Lung (tissue), 12 donors: Measurements from ENCODE around the gene TKTL1. TPM values are rescaled to one million over a fixed set of nuclear protein-coding genes. Genes with fewer than 3 reads are reported as not detected.
A peak's percentile ranks its signal among the peaks of the same experiment; 100 is the strongest.

Experiments used
- ATAC-seq: fragments of 200-7000 bp; cut with Tn5 transposase; one replicate; pipeline ENCODE4 v1.9.1; 2020; ENCODE audit warnings: moderate number of reproducible peaks; ENCODE audit not compliant: insufficient read depth, low FRiP score
- DNase-seq, 3 donors: peaks; one replicate each; pipeline ENCODE4 v3.0.0-alpha.2; 2013 to 2017
- H3K27ac ChIP-seq, 2 donors: one replicate each; pipeline ENCODE4 v1.5.1; 2013; ENCODE audit warnings: mild to moderate bottlenecking in 2 of 2, moderate library complexity in 2 of 2, control low read depth in 1 of 2, inconsistent platforms in 1 of 2, low read depth in 1 of 2, low read length in 1 of 2
- H3K27me3 ChIP-seq, 3 donors: one replicate each; pipeline ENCODE4 v1.5.1; 2013; ENCODE audit warnings: low read length in 2 of 3; ENCODE audit not compliant: control insufficient read depth in 3 of 3, insufficient read depth in 3 of 3
- H3K36me3 ChIP-seq, 4 donors: one replicate each; pipeline ENCODE4 v1.5.1; 2013; ENCODE audit warnings: low read length in 4 of 4, mild to moderate bottlenecking in 1 of 4, moderate library complexity in 1 of 4; ENCODE audit not compliant: control insufficient read depth in 4 of 4, insufficient read depth in 4 of 4
- H3K4me1 ChIP-seq, 5 donors: one replicate each; pipeline ENCODE4 v1.5.1; 2013; ENCODE audit warnings: low read length in 5 of 5, mild to moderate bottlenecking in 2 of 5, moderate library complexity in 1 of 5; ENCODE audit not compliant: control insufficient read depth in 5 of 5, insufficient read depth in 5 of 5
- H3K4me3 ChIP-seq: one replicate; pipeline ENCODE4 v1.5.1; 2013; ENCODE audit warnings: mild to moderate bottlenecking, control low read depth, moderate library complexity
- H3K9ac ChIP-seq, 2 donors: one replicate each; pipeline ENCODE4 v1.5.1; 2013; ENCODE audit warnings: low read length in 2 of 2, control low read depth in 1 of 2; ENCODE audit not compliant: insufficient read depth in 1 of 2
- H3K9me3 ChIP-seq, 4 donors: one replicate each; pipeline ENCODE4 v1.5.1; 2013; ENCODE audit warnings: low read length in 3 of 4, mild to moderate bottlenecking in 1 of 4, moderate library complexity in 1 of 4; ENCODE audit not compliant: control insufficient read depth in 4 of 4, insufficient read depth in 3 of 4
- CTCF ChIP-seq: IDR thresholded peaks from 2 replicates; pipeline ENCODE4 v1.5.1; 2012; ENCODE audit warnings: mild to moderate bottlenecking; ENCODE audit errors: control extremely low read depth, extremely low read depth
- WGBS, 2 donors: extraction: QIAGEN DNeasy Blood & Tissue Kit; methylation state at CpG; one replicate each; pipeline ENCODE4 v1.1.7; 2013; 5-methylcytosine and 5-hydroxymethylcytosine counted together
- polyA plus RNA-seq, 2 donors: library from polyadenylated mRNA; stranded (reverse); fragments of 200-250 nt; gene quantifications; one replicate each; pipeline ENCODE4 v1.2.1, GENCODE V29; 2013
- total RNA-seq, 2 donors: library from RNA; depleted of rRNA in 1 of 2; stranded (reverse); fragments of >200 nt in 1 of 2; gene quantifications; one replicate each; pipeline ENCODE4 v1.2.1, GENCODE V29; 2014 to 2021
- donor health status: control.
- donor health status: control.
- donor health status: Bipolar disorder and iron deficiency.
- donor health status: healthy.
- donor health status: DM: yes; HTN: yes; CAD: no.

Gene TKTL1
- total and polyA plus RNA-seq, 4 donors = 0.18 to 1.5 (median 0.54) TPM; not detected in 1

GRCh38 chrX:154356596-154356995 is 61.0 kb downstream of the TKTL1 start:
- H3K4me3 ChIP-seq = no peak overlapping the region
- ATAC-seq (no peak), DNase-seq (no peak)
- H3K4me1 ChIP-seq = no peaks in the 10 kb centered on the region
- H3K9me3 ChIP-seq = peaks cover 0 to 2% (median 0%) of the 10 kb centered on the region in 4 donors
- no peaks in the 10 kb centered on the region for H3K27me3 ChIP-seq
- H3K27ac ChIP-seq = peak overlapping the region in 1 of 2 donors; percentile 9
- H3K36me3 ChIP-seq = peaks cover 28 to 79% (median 43%) of the 10 kb centered on the region in 4 donors
- no peak overlapping the region for H3K9ac ChIP-seq
- no peak for TF ChIP-seq CTCF
- WGBS, 2 donors = 82 to 92% methylated on average over 7 to 13 of the region's 13 CpGs

DNA sequence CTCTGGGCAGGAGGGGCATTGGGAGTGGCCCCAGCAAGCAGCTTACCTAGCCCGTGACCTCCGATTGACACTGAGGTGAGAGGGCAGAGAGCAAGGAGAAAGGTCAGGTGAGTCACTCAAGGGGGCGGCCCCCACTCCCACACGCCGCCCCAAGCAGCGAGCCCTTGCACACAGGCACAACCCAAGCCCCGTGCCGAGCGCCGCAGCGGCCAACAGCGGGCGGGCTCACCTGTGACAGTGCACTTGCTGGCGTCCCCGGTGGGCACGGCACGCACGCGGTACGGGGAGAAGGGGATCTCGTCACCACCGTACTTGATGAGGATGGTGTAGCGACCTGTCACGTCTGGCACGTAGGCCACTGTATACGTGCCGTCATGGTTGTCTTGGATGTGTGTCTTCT is 61.6 kb downstream of the TKTL1 start:
- no peaks in the 10 kb centered on the region for H3K4me1 ChIP-seq
- H3K27ac ChIP-seq = no peak overlapping the region
- H3K9ac ChIP-seq = no peak overlapping the region
- no peak for DNase-seq
- 92 to 93% methylated on average over 27 of the region's 27 CpGs for WGBS, 2 donors
- peaks cover 34 to 80% (median 45%) of the 10 kb centered on the region in 4 donors for H3K36me3 ChIP-seq
- TF ChIP-seq CTCF = no peak
- ATAC-seq = no peak
- H3K9me3 ChIP-seq = peaks cover 0 to 2% (median 0%) of the 10 kb centered on the region in 4 donors
- H3K27me3 ChIP-seq = no peaks in the 10 kb centered on the region
- H3K4me3 ChIP-seq = no peak overlapping the region

DNA sequence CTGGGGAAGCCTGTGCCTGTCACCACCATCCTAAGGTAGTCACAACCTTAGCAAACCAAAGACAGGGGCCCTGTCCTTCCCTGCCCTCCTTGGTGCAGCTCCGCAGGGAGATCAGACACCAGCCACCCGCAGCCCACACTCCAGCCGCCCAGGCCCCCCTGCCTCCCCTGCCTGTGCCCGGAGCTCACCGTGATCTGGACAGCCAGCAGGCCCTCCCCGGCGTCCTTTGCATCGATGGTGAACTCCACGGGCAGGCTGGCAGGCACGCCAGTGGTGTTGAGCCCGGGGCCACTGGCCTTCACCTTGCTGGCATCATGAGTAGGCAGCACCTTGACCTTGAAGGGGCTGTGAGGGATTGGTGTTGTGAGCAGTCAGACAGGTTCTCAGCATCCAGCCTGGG is 62.4 kb downstream of the TKTL1 start:
- Histone ChIP-seq H3K9me3 (peaks cover 0 to 2% (median 0%) of the 10 kb centered on the region in 4 donors), H3K4me1 (no peaks in the 10 kb centered on the region), H3K4me3 (no peak overlapping the region), H3K27me3 (no peaks in the 10 kb centered on the region), H3K27ac (no peak overlapping the region), H3K36me3 (peaks cover 37 to 83% (median 44%) of the 10 kb centered on the region in 4 donors), H3K9ac (no peak overlapping the region)
- no peak for TF ChIP-seq CTCF
- DNase-seq = no peak
- no peak for ATAC-seq
- 93 to 100% methylated on average over 5 to 11 of the region's 11 CpGs for WGBS, 2 donors

GRCh38 chrX:154358829-154359228 is 63.2 kb downstream of the TKTL1 start:
- TF ChIP-seq CTCF = no peak
- Histone ChIP-seq H3K4me3 (no peak overlapping the region), H3K27ac (no peak overlapping the region), H3K9ac (no peak overlapping the region), H3K9me3 (peaks cover 0 to 2% (median 0%) of the 10 kb centered on the region in 4 donors), H3K4me1 (no peaks in the 10 kb centered on the region), H3K27me3 (no peaks in the 10 kb centered on the region), H3K36me3 (peaks cover 34 to 77% (median 41%) of the 10 kb centered on the region in 4 donors)
- 91 to 97% methylated on average over 4 to 6 of the region's 6 CpGs for WGBS, 2 donors
- DNase-seq (no peak), ATAC-seq (no peak)
